PFSK-1 (cell line): ENCODE data around the gene RIPOR3.

ENCODE experiments used
- POLR2AphosphoS5 ChIP-seq: IDR thresholded peaks from 2 replicates; pipeline ENCODE4 v1.6.1; 2012; ENCODE audit warnings: low read depth, mild to moderate bottlenecking, control low read depth, low read length, moderate library complexity
- TF ChIP-seq, protein P1 (sequence below), 2 experiments: IDR thresholded peaks; 2 replicates each; pipeline versions ENCODE4 v1.6.1 to v1.8.0; 2011 to 2012; ENCODE audit warnings: low read depth in 2 of 2, low read length in 2 of 2, control low read depth in 1 of 2, inconsistent platforms in 1 of 2, mild to moderate bottlenecking in 1 of 2, moderate library complexity in 1 of 2; ENCODE audit not compliant: insufficient read depth in 1 of 2

DNA sequence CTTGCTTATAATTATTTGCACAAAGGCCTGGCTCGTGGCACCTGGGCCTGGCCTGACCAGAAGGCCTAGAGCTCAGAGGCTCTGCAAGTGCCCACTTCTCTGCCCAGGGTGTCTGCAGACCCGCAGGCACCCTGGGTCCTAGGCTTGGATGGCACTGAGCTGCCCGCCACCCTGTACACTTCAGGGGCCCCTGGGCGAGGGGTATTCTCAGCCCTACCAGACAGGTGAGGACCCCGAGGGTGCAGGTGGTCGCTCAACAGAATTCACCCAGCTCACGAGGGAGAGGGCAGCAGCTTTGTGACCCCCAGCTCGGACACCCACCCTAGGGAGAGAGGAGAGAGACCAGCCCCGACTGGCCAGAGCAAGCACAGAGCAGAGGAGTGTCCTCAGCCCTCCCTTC, 83.9 kb downstream of the RIPOR3 start:
- TF ChIP-seq, protein P1, sequence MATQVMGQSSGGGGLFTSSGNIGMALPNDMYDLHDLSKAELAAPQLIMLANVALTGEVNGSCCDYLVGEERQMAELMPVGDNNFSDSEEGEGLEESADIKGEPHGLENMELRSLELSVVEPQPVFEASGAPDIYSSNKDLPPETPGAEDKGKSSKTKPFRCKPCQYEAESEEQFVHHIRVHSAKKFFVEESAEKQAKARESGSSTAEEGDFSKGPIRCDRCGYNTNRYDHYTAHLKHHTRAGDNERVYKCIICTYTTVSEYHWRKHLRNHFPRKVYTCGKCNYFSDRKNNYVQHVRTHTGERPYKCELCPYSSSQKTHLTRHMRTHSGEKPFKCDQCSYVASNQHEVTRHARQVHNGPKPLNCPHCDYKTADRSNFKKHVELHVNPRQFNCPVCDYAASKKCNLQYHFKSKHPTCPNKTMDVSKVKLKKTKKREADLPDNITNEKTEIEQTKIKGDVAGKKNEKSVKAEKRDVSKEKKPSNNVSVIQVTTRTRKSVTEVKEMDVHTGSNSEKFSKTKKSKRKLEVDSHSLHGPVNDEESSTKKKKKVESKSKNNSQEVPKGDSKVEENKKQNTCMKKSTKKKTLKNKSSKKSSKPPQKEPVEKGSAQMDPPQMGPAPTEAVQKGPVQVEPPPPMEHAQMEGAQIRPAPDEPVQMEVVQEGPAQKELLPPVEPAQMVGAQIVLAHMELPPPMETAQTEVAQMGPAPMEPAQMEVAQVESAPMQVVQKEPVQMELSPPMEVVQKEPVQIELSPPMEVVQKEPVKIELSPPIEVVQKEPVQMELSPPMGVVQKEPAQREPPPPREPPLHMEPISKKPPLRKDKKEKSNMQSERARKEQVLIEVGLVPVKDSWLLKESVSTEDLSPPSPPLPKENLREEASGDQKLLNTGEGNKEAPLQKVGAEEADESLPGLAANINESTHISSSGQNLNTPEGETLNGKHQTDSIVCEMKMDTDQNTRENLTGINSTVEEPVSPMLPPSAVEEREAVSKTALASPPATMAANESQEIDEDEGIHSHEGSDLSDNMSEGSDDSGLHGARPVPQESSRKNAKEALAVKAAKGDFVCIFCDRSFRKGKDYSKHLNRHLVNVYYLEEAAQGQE (IDR thresholded peaks at IDR 0.05; ENCODE audit: insufficient read depth in 1 of 2, low read depth in 2 of 2, low read length in 2 of 2): no peak
- TF ChIP-seq POLR2AphosphoS5: no peak
